Right ventricle myocardium inferior (tissue), 1 donor: Measurements from ENCODE around the gene TRAPPC8. TPM values are rescaled to one million over a fixed set of nuclear protein-coding genes. Genes with fewer than 3 reads are reported as not detected.
"Not testable (repeated sequence)": the region's sequence is repeated elsewhere in the genome, so short reads cannot be mapped to it uniquely, and the experiment has no call there.

Experiments used
- ATAC-seq: fragments of 200-7000 bp; cut with Tn5 transposase; one replicate; pipeline ENCODE4 v1.9.1; 2020; ENCODE audit warnings: mild to moderate bottlenecking, moderate library complexity
- DNase-seq: peaks from one replicate; pipeline ENCODE4 v3.0.0; 2021; ENCODE audit errors: missing footprints
- intact Hi-C: fragments of 100-400 bp; cut with DNase I; formaldehyde crosslinking; loops from one replicate; pipeline ENCODE4 v1.11.0; 2022
- total RNA-seq: library from RNA; stranded (reverse); fragmentation: NEBNext Ultra II Directional; extraction: Animal tissue kit (Norgen Biotek cat#: 25700); gene quantifications from one replicate; pipeline ENCODE4 v1.2.1, GENCODE V29; 2021
- donor health status: DM: no; HTN: yes; CAD: no; lungs with severe emphysema.

TRAPPC8 gene
- total RNA-seq, 1 donor from 2014 or later, result 30.9 TPM

DNA sequence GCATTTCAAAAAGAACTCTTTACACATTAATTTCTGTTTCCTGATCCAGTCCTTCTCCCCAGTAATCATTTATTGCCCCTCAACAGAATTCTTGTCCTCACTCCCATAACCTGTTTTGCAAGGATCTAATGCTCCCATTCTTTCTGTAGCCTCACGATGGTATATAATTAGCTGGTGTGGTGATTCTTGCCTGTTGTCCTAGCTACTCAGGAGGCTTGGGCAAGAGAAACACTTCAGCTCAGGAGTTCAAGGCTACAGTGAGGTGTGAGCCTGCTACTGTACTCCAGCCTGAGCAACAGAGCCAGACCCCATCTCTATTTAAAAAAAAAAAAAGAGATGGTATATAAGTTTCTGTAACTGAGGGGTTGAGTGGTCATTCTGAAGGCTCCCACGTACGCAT is 7.7 kb upstream of the TRAPPC8 start:
- ATAC-seq (no peak), DNase-seq (no peak)
- intact Hi-C loops, result no loop called here

- ATAC-seq, intact Hi-C loops: not testable (repeated sequence)
These were observed 5.4 kb upstream of the TRAPPC8 start for GRCh38 chr18:31948349-31948748.

GRCh38 chr18:31946305-31947046 is 3.5 kb upstream of the TRAPPC8 start:
- no peak for ATAC-seq
- DNase-seq, result no peak
- intact Hi-C loops, result no loop called here

More at GRCh38 chr18:31948349-31948748, 5.4 kb upstream of the TRAPPC8 start:
- not testable (repeated sequence) for DNase-seq

GRCh38 chr18:31943878-31944816 is 1.2 kb upstream of the TRAPPC8 start:
- no peak for DNase-seq
- ATAC-seq, result no peak
- intact Hi-C loops, result loop anchor here (2.0 to 5.0 kb wide), 2 partner anchors 33 to 149 kb away; no protein-coding TSS in a partner anchor

DNA sequence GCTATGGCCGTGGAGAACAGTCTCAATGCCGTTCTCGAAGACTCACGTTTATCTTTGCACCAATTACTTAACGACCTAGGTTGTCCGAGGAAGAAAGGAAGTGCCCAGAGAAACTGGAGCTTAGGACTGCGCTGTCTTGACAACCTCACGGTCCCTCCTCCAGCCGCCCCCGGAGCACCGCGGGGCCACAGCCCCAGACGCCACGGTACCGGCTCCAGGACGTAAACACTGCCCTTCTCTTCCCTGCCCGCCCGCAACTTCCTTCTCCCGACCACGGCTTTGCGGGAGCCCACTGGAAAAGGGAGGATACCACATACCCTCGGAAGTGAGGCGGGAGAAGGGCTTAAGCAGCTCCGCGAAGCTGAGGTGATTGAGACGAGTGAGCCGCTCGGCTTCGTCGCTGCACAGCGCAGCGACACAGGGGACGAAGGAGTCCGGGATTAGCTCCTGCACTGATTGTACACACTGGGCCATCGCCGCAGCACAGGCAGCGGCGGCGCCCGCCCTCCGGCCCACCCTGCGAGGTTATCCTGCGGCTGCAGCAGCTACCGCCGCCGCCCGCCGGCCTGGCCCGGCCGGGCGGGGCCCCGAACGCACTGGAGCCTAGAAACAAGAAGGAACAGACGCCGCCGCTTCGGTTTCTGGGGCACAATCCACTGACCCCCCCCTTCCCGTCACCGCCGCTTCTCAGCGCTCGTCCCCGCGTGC is 483 bp downstream of the TRAPPC8 start:
- ATAC-seq (peak; percentile 55), DNase-seq (no peak)
- intact Hi-C loops, result loop anchor here (2.0 to 5.0 kb wide), 2 partner anchors 35 to 150 kb away; no protein-coding TSS in a partner anchor

DNA sequence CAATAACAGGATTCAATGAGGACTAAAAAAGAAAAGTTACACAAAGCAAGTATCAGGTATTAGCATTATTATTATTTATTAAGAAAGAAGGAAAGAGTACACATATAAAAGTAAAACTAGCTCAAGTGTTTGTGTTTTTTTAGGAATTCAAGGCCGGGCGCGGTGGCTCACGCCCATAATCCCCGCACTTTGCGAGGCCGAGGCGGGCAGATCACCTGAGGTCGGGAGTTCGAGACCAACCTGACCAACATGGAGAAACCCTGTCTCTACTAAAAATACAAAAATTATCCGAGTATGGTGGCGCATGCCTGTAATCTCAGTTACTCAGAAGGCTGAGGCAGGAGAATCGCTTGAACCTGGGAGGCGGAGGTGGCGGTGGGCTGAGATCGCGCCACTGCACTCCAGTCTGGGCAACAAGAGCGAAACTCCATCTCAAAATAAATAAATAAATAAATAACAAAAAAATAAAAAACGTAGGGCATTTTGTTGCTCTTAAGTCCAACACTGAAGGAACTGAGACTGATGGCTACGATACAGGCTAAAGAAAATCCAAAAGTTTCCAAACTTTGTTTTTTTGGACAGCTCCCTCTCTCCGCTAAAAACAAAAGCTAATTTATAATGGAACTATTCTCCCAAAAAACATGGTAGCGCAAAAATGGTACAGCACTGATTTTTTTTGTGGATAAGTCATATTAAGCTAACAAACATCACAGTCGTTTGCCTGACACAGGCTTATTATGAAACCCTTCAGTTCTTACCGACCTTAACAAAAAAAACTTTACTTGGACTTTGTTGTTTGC is 1.7 kb downstream of the TRAPPC8 start:
- no peak for DNase-seq
- no peak for ATAC-seq
- intact Hi-C loops, result loop anchor here (5.0 kb wide), 1 partner anchor 36 kb away; no protein-coding TSS in a partner anchor

DNA sequence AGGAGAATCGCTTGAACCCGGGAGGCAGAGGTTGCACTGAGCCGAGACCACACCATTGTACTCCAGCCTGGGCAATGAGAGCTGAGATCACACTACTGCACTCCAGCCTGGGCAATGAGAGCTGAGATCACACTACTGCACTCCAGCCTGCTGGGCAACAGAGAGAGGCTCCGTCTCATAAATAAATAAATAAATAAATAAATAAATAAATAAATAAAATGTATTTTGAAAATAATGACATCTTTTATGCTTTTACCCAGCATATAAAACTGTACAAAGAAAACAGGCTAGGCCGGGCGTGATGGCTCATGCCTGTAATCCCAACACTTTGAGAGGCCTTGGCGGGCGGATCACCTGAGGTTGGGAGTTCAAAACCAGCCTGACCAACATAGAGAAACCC is 8.2 kb downstream of the TRAPPC8 start:
- ATAC-seq, DNase-seq, intact Hi-C loops: not testable (repeated sequence)

- ATAC-seq (no peak), DNase-seq (no peak)
- intact Hi-C loops, result no loop called here
These were observed 11.1 kb downstream of the TRAPPC8 start for GRCh38 chr18:31931886-31932240.

- no peak for ATAC-seq
- no peak for DNase-seq
These were observed 11.6 kb downstream of the TRAPPC8 start for GRCh38 chr18:31931163-31931885.

DNA sequence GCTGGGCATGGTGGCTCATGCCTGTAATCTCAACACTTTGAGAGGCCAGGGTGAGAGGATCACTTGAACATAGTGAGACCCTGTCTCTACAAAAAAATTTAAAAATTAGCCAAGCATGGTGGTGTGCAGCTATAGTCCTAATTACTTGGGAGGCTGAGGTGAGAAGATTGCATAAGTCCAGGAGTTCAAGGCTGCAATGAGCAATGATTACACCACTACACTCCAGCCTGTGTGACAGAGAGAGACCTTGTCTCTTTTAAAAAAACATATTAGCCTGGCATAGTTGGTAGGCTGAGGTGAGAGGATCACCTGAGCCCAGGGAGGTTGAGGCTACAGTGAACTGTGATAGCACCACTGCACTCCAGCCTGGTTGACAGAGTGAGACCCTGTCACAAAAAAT is 13.7 kb downstream of the TRAPPC8 start:
- intact Hi-C loops, result no loop called here
- ATAC-seq, result no peak
- DNase-seq, result no peak

More at GRCh38 chr18:31931163-31931885, 11.6 kb downstream of the TRAPPC8 start:
- intact Hi-C loops, result no loop called here

GRCh38 chr18:31926988-31927387 is 15.9 kb downstream of the TRAPPC8 start:
- intact Hi-C loops, DNase-seq: not testable (repeated sequence)

GRCh38 chr18:31920277-31920676 is 22.7 kb downstream of the TRAPPC8 start:
- DNase-seq, result no peak
- no peak for ATAC-seq
- intact Hi-C loops, result no loop called here

More at GRCh38 chr18:31926988-31927387, 15.9 kb downstream of the TRAPPC8 start:
- not testable (repeated sequence) for ATAC-seq

DNA sequence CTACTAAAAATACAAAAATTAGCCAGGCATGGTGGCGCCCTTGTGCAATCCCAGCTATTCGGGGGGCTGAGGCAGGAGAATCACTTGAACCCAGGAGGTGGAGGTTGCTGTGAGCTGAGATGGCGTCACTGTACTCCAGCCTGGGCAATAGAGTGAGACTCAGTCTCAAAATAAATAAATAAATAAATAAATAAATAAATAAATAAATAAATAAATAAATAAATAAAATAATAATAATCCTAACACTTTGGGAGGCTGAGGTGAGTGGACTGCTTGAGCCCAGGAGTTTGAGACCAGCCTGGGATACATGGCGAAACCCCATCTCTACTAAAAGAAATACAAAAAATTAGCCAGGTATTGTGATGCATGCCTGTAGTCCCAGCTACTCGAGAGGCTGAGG is 23.6 kb downstream of the TRAPPC8 start:
- intact Hi-C loops, DNase-seq, ATAC-seq: not testable (repeated sequence)

GRCh38 chr18:31918733-31919132 is 24.2 kb downstream of the TRAPPC8 start:
- DNase-seq (no peak), ATAC-seq (no peak)
- intact Hi-C loops, result no loop called here

DNA sequence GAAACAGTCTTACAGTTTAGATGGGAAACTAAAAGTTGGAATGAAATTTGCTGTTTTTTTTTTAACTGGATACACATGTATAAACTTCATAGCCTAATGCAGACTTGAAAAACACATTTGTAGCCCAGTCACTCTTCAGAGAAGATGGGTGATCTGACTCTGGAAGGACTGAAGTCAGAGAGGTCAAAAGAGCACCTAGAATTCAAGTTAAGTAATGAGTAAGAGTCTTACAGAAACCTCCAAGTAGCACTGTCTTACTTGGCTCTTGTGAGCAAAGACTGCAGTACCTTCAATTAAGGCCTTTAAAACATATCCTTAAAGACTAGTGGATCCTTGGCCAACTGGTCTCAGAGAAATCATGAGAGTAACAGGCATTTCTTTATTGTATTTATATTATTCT is 41.9 kb downstream of the TRAPPC8 start:
- DNase-seq (no peak), ATAC-seq (no peak)
- intact Hi-C loops, result loop anchor here (5.0 to 10.0 kb wide), 2 partner anchors 39 to 76 kb away; no protein-coding TSS in a partner anchor

DNA sequence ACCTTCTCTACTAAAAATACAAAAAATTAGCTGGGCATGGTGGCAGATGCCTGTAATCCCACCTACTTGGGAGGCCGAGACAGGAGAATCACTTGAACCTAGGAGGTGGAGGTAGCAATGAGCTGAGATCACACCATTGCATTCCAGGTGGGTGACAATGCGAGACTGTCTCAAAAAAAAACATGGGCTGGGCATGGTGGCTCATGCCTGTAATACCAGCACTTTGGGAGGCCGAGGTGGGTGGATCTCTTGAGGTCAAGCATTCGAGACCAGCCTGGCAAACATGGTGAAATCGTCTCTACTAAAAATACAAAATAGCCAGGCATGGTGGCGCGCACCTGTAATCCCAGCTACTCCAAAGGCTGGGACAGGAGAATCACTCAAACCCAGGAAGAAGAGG is 43.2 kb downstream of the TRAPPC8 start:
- intact Hi-C loops, result loop anchor here (5.0 to 10.0 kb wide), 2 partner anchors 37 to 75 kb away; no protein-coding TSS in a partner anchor
- not testable (repeated sequence) for ATAC-seq, DNase-seq

GRCh38 chr18:31892936-31893335 is 50.0 kb downstream of the TRAPPC8 start:
- ATAC-seq (no peak), DNase-seq (no peak)
- intact Hi-C loops, result no loop called here
